Neuronal stem cell (in vitro differentiated cells): ENCODE measurements around the gene AKIRIN1.
"Not testable (repeated sequence)": the region's sequence is repeated elsewhere in the genome, so short reads cannot be mapped to it uniquely, and the experiment has no call there.

ENCODE experiments used
- DNase-seq: peaks from one replicate; pipeline ENCODE4 v3.0.0-alpha.2; 2013; ENCODE audit warnings: low spot score
- H2AFZ ChIP-seq: one replicate; pipeline ENCODE4 v1.6.1; 2013; ENCODE audit warnings: mild to moderate bottlenecking, low read length, inconsistent platforms
- H2AK5ac ChIP-seq: 2 replicates; pipeline ENCODE4 v1.6.1; 2013; ENCODE audit warnings: low read depth, mild to moderate bottlenecking, inconsistent platforms, low read length, moderate library complexity, mixed read lengths
- H2BK120ac ChIP-seq: 2 replicates; pipeline ENCODE4 v1.6.1; 2013; ENCODE audit warnings: low read depth, mild to moderate bottlenecking, inconsistent platforms, low read length, moderate library complexity, mixed read lengths
- H2BK12ac ChIP-seq: one replicate; pipeline ENCODE4 v1.6.1; 2013; ENCODE audit warnings: low read length, inconsistent platforms
- H2BK15ac ChIP-seq: 2 replicates; pipeline ENCODE4 v1.6.1; 2013; ENCODE audit warnings: mild to moderate bottlenecking, low read length, inconsistent platforms, mixed read lengths
- H2BK5ac ChIP-seq: one replicate; pipeline ENCODE4 v1.6.1; 2013; ENCODE audit warnings: inconsistent platforms, mild to moderate bottlenecking, low read length, moderate library complexity
- H3K14ac ChIP-seq: one replicate; pipeline ENCODE4 v1.6.1; 2013; ENCODE audit warnings: low read length, inconsistent platforms
- H3K18ac ChIP-seq: 2 replicates; pipeline ENCODE4 v1.6.1; 2013; ENCODE audit warnings: low read length, inconsistent platforms
- H3K23ac ChIP-seq: 2 replicates; pipeline ENCODE4 v1.6.1; 2013; ENCODE audit warnings: low read depth, mild to moderate bottlenecking, mixed read lengths, low read length, inconsistent platforms; ENCODE audit not compliant: poor library complexity
- H3K27ac ChIP-seq: replicated peaks from 3 replicates; pipeline ENCODE4 v1.5.1; 2013; ENCODE audit warnings: low read length, inconsistent platforms
- H3K27me3 ChIP-seq, 3 experiments: 2 replicates each; pipeline ENCODE4 v1.6.1; 2013; ENCODE audit warnings: low read length in 3 of 3, mild to moderate bottlenecking in 2 of 3, inconsistent platforms in 1 of 3, low read depth in 1 of 3, mixed read lengths in 1 of 3, moderate library complexity in 1 of 3; ENCODE audit not compliant: control insufficient read depth in 3 of 3, insufficient read depth in 3 of 3
- H3K36me3 ChIP-seq, 2 donors: replicated peaks in 1 of 2; 2 replicates each; pipeline ENCODE4 v1.6.1; 2013; ENCODE audit warnings: low read length in 2 of 2; ENCODE audit not compliant: control insufficient read depth in 2 of 2, insufficient read depth in 2 of 2
- H3K4ac ChIP-seq: 2 replicates; pipeline ENCODE4 v1.6.1; 2013; ENCODE audit warnings: inconsistent platforms, mild to moderate bottlenecking, low read length, moderate library complexity
- H3K4me1 ChIP-seq, 2 donors: 1 replicate in 1 of 2; 2 replicates in 1 of 2; pipeline ENCODE4 v1.6.1; 2013; ENCODE audit warnings: low read length in 2 of 2, low read depth in 1 of 2; ENCODE audit not compliant: control insufficient read depth in 2 of 2, insufficient read depth in 1 of 2
- H3K4me2 ChIP-seq: one replicate; pipeline ENCODE4 v1.6.1; 2013; ENCODE audit warnings: mild to moderate bottlenecking, low read length, inconsistent platforms; ENCODE audit not compliant: insufficient read depth, poor library complexity, severe bottlenecking
- H3K4me3 ChIP-seq, 2 donors: 2 replicates each; pipeline ENCODE4 v1.5.1; 2013; ENCODE audit warnings: low read length in 2 of 2, mild to moderate bottlenecking in 2 of 2, inconsistent platforms in 1 of 2, moderate library complexity in 1 of 2
- H3K79me1 ChIP-seq: one replicate; pipeline ENCODE4 v1.6.1; 2013; ENCODE audit warnings: low read depth, mild to moderate bottlenecking, inconsistent platforms, low read length, moderate library complexity
- H3K9ac ChIP-seq: one replicate; pipeline ENCODE4 v1.6.1; 2013; ENCODE audit warnings: mild to moderate bottlenecking, low read depth, low read length, inconsistent platforms; ENCODE audit not compliant: poor library complexity
- H3K9me3 ChIP-seq, 2 donors: replicated peaks in 1 of 2; 2 replicates each; pipeline versions ENCODE3 to v1.6.1; 2013; ENCODE audit warnings: low read length in 2 of 2, mild to moderate bottlenecking in 2 of 2, inconsistent platforms in 1 of 2, low read depth in 1 of 2, mixed read lengths in 1 of 2, moderate library complexity in 1 of 2; ENCODE audit not compliant: control insufficient read depth in 2 of 2, insufficient read depth in 1 of 2
- H4K8ac ChIP-seq: one replicate; pipeline ENCODE4 v1.6.1; 2013; ENCODE audit warnings: low read depth, mild to moderate bottlenecking, inconsistent platforms, low read length, moderate library complexity
- H4K91ac ChIP-seq: one replicate; pipeline ENCODE4 v1.6.1; 2013; ENCODE audit warnings: low read length, low read depth, mild to moderate bottlenecking, inconsistent platforms; ENCODE audit not compliant: poor library complexity
- WGBS, 2 donors: extraction: QIAGEN DNeasy Blood & Tissue Kit; methylation state at CpG; one replicate each; pipeline ENCODE4 v1.1.7; 2013; ENCODE audit warnings: missing lambda C conversion rate in 2 of 2, mixed read lengths in 1 of 2; ENCODE audit not compliant: insufficient read length in 2 of 2, insufficient replicate concordance in 1 of 2; ENCODE audit errors: extremely low coverage in 2 of 2; 5-methylcytosine and 5-hydroxymethylcytosine counted together

Gene AKIRIN1

DNA sequence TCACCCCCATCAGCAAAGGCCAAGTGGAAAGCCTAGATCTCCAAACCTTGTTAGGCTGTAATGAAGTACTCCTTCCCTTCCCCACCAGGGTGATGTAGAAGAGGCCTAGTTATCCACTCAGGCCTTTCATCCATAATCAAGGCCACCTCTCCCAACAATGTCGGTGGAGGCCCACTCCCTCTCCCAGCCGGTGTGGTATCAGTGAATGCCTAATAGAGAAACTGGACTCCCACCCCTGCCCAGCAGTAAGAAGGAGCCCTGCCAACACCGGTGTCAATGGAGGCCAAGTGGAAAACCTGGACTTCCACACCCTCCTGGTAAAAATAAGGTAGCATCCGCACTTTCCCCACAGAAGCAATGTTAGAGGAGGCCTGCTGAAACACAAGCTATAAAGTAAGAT is 58.9 kb downstream of the AKIRIN1 start:
- H3K18ac ChIP-seq, result no peak overlapping the region
- no peak overlapping the region for H3K9ac ChIP-seq
- no peak overlapping the region for H2AFZ ChIP-seq
- H4K91ac ChIP-seq, result no peak overlapping the region
- no peak overlapping the region for H4K8ac ChIP-seq
- peaks cover 2 to 8% of the 10 kb centered on the region in 2 donors for H3K4me1 ChIP-seq
- H3K23ac ChIP-seq, result no peak overlapping the region
- no peak overlapping the region for H3K4me2 ChIP-seq
- H2AK5ac ChIP-seq, result no peak overlapping the region
- H3K79me1 ChIP-seq, result peaks cover 2% of the 10 kb centered on the region
- H3K27ac ChIP-seq, result no peak overlapping the region
- no peak overlapping the region for H2BK120ac ChIP-seq
- H3K27me3 ChIP-seq, result no peaks in the 10 kb centered on the region
- H2BK12ac ChIP-seq, result no peak overlapping the region
- H3K9me3 ChIP-seq, result peaks cover 0 to 2% of the 10 kb centered on the region in 2 donors
- DNase-seq, result no peak
- H3K14ac ChIP-seq, result no peak overlapping the region
- H2BK5ac ChIP-seq, result no peak overlapping the region
- no CpG with 5 or more reads among the region's 4 CpGs for WGBS, 2 donors
- no peak overlapping the region for H3K4me3 ChIP-seq
- no peak overlapping the region for H3K4ac ChIP-seq
- no peak overlapping the region for H2BK15ac ChIP-seq
- peaks cover 2 to 6% of the 10 kb centered on the region in 2 donors for H3K36me3 ChIP-seq

DNA sequence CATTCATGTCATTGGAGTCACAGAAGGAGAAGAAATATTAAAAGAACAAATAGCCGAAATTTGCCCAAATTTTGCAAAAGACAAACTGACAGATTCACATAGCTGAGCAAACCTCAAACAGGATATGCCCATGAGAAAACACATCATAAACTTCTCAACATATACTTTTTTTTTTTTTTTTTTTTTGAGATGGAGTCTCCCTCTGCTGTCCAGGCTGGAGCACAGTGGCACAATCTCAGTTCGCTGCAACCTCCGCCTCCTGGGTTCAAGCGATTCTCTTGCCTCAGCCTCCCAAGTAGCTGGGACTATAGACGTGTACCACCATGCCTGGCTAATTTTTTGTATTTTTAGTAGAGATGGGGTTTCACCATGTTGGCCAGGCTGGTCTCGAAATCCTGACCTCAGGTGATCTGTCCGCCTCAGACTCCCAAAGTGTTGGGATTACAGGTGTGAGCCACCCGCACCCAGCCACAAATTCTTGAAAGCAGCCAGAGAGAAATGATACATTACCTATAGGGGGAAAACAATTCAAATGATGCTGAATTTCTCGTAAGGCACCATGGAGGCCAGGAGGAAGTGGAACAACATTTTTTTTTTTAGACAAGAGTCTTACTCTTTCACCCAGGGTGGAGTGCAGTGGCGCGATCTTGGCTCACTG is 60.2 kb downstream of the AKIRIN1 start:
- not testable (repeated sequence) for H3K79me1 ChIP-seq

DNA sequence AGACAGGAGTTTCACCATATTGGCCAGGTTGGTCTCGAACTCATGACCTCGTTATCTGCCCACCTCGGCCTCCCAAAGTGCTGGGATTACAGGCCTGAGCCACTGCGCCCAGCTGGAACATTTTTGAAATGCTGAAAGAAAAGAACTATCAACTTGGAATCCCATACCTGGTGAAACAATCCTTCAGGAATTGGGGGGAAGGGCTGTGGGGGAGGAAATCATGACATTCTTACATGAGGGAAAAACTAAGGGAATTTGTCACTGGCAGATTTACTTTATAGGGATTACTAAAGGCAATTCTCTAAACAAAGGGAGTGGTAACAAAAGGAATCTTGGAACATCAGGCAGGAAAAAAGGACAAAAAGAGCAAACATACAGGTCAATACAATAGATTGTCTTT is 60.9 kb downstream of the AKIRIN1 start:
- no peak overlapping the region for H3K4me3 ChIP-seq
- H2AK5ac ChIP-seq, result no peak overlapping the region
- H4K8ac ChIP-seq, result no peak overlapping the region
- H3K9ac ChIP-seq, result no peak overlapping the region
- H3K27ac ChIP-seq, result peak overlapping the region; percentile 12
- no peak overlapping the region for H3K18ac ChIP-seq
- H3K79me1 ChIP-seq, result peaks cover 2% of the 10 kb centered on the region
- DNase-seq, result no peak
- peaks cover 0 to 2% of the 10 kb centered on the region in 2 donors for H3K9me3 ChIP-seq
- no peak overlapping the region for H2BK12ac ChIP-seq
- H3K4me1 ChIP-seq, result peaks cover 2 to 3% of the 10 kb centered on the region in 2 donors
- no CpG with 5 or more reads among the region's 4 CpGs for WGBS, 2 donors
- no peak overlapping the region for H3K4ac ChIP-seq
- H2BK15ac ChIP-seq, result no peak overlapping the region
- no peak overlapping the region for H3K14ac ChIP-seq
- H4K91ac ChIP-seq, result no peak overlapping the region
- H3K4me2 ChIP-seq, result no peak overlapping the region
- no peak overlapping the region for H2BK5ac ChIP-seq
- H3K36me3 ChIP-seq, result peaks cover 0 to 6% of the 10 kb centered on the region in 2 donors
- no peaks in the 10 kb centered on the region for H3K27me3 ChIP-seq
- no peak overlapping the region for H2BK120ac ChIP-seq
- H3K23ac ChIP-seq, result no peak overlapping the region
- H2AFZ ChIP-seq, result no peak overlapping the region

More for the DNA sequence above, 60.2 kb downstream of the AKIRIN1 start:
- not testable (repeated sequence) for H3K4me2 ChIP-seq, H3K27me3 ChIP-seq, H3K14ac ChIP-seq, H4K8ac ChIP-seq, H3K4me1 ChIP-seq, H2BK5ac ChIP-seq, H3K23ac ChIP-seq, H4K91ac ChIP-seq, H2BK15ac ChIP-seq, H2BK12ac ChIP-seq, H2BK120ac ChIP-seq, H3K36me3 ChIP-seq, H3K18ac ChIP-seq, H2AK5ac ChIP-seq, H2AFZ ChIP-seq, H3K9ac ChIP-seq, DNase-seq, H3K9me3 ChIP-seq, H3K4ac ChIP-seq, H3K27ac ChIP-seq, H3K4me3 ChIP-seq
- no CpG with 5 or more reads among the region's 11 CpGs for WGBS, 2 donors

DNA sequence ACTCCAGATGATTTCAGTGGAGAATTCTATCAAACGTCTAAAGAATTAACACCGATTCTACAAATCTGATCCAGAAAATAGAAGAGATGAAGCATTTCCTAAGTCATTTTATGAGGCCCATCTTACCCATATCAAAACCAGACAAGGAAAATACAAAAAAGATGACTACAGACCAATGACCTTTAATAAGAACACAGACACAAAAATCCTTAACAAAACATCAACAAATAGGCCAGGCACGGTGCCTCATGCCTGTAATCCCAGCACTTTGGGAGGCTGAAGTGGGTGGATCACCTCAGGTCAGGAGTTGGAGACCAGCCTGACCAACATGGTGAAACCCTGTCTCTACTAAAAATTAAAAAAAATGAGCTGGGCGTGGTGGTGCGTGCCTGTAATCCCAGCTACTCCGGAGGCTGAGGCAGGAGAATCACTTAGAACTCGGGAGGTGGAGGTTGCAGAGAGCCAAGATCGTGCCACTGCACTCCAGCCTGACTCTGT is 64.2 kb downstream of the AKIRIN1 start:
- H3K4me3 ChIP-seq, H3K18ac ChIP-seq, H3K14ac ChIP-seq, DNase-seq, H2BK120ac ChIP-seq, H3K4ac ChIP-seq, H4K8ac ChIP-seq, H3K79me1 ChIP-seq, H4K91ac ChIP-seq, H2AK5ac ChIP-seq, H3K4me1 ChIP-seq, H3K27me3 ChIP-seq, H3K9me3 ChIP-seq, H3K9ac ChIP-seq, H3K4me2 ChIP-seq, H2BK15ac ChIP-seq, H2BK12ac ChIP-seq, H3K27ac ChIP-seq, H2AFZ ChIP-seq, H3K36me3 ChIP-seq, H3K23ac ChIP-seq, H2BK5ac ChIP-seq: not testable (repeated sequence)
- no CpG with 5 or more reads among the region's 8 CpGs for WGBS, 2 donors
